K562 (cell line): ENCODE results near the gene PRRG4.

Experiments
- CTCF ChIP-seq, 3 experiments: IDR thresholded peaks in 2 of 3; conservative IDR thresholded peaks in 1 of 3; 2 replicates each; pipeline ENCODE4 v1.5.1; 2011 to 2012; ENCODE audit warnings: low read length in 3 of 3, mild to moderate bottlenecking in 3 of 3, control low read depth in 2 of 3, improper control_type of control experiment in 1 of 3, inconsistent platforms in 1 of 3, low read depth in 1 of 3, mixed read lengths in 1 of 3, moderate library complexity in 1 of 3; ENCODE audit not compliant: insufficient read depth in 2 of 3
- GATA2 ChIP-seq: sonication (generic); formaldehyde crosslinking; IDR thresholded peaks from 2 replicates; pipeline ENCODE4 v1.4.0; 2020; ENCODE audit warnings: mild to moderate bottlenecking, missing genetic modification reagents
- NFIC ChIP-seq: fragments of 450-650 bp; IDR thresholded peaks from 2 replicates; pipeline ENCODE4 v1.6.1; 2017; ENCODE audit warnings: mild to moderate bottlenecking, inconsistent platforms
- NFYB ChIP-seq: IDR thresholded peaks from 2 replicates; pipeline ENCODE4 v1.6.1; 2011; ENCODE audit warnings: mild to moderate bottlenecking, moderate library complexity; ENCODE audit not compliant: insufficient read length; ENCODE audit errors: extremely low read depth
- NR2C1 ChIP-seq, 2 experiments: fragments of 450-650 bp; IDR thresholded peaks; 2 replicates each; pipeline ENCODE4 v1.6.1; 2017; ENCODE audit warnings: mild to moderate bottlenecking in 2 of 2, antibody characterized with exemption in 1 of 2, inconsistent platforms in 1 of 2, missing compliant biosample characterization in 1 of 2, missing genetic modification characterization in 1 of 2
- SAP30 ChIP-seq: fragments of 200-600 bp; sonication (generic); IDR thresholded peaks from 2 replicates; pipeline ENCODE4 v1.6.1; 2012; ENCODE audit warnings: borderline replicate concordance, low read depth, mild to moderate bottlenecking, moderate library complexity, low read length, control low read depth, inconsistent platforms; ENCODE audit not compliant: insufficient read depth, poor library complexity, severe bottlenecking
- SETDB1 ChIP-seq: IDR thresholded peaks from one replicate; pipeline ENCODE4 v1.6.1; 2012; ENCODE audit warnings: low read length, control low read depth, inconsistent platforms
- SMAD3 ChIP-seq: fragments of 450-650 bp; formaldehyde crosslinking; conservative IDR thresholded peaks from 2 replicates; pipeline ENCODE4 v1.4.0; 2020; ENCODE audit warnings: mild to moderate bottlenecking
- TAF1 ChIP-seq: IDR thresholded peaks from 2 replicates; pipeline ENCODE4 v1.6.1; 2011; ENCODE audit warnings: mild to moderate bottlenecking, low read length, moderate library complexity; ENCODE audit not compliant: insufficient read depth, control insufficient read depth, severe bottlenecking; ENCODE audit errors: extremely low read depth
- TF ChIP-seq, protein P1 (sequence below), 2 experiments: IDR thresholded peaks in 1 of 2; conservative IDR thresholded peaks in 1 of 2; 2 replicates each; pipeline ENCODE4 v1.6.1; 2016; ENCODE audit warnings: low read depth in 2 of 2, mild to moderate bottlenecking in 1 of 2, missing compliant biosample characterization in 1 of 2, missing genetic modification characterization in 1 of 2, moderate library complexity in 1 of 2

- no peak for TF ChIP-seq NR2C1 (IDR thresholded peaks at IDR 0.05)
- no peak for TF ChIP-seq NR2C1 (tag; IDR thresholded peaks at IDR 0.05)
- no peak for TF ChIP-seq TAF1
- no peak for TF ChIP-seq SAP30
- no peak for TF ChIP-seq NFIC
- TF ChIP-seq CTCF (IDR thresholded peaks at IDR 0.05 in 2 of 3, conservative IDR thresholded peaks at IDR 0.05 in 1 of 3; ENCODE audit: insufficient read depth in 2 of 3, low read depth in 1 of 3, low read length in 3 of 3) = no peak
- TF ChIP-seq SMAD3 (CRISPR knock-in tag) = no peak
- no peak for TF ChIP-seq SETDB1
- TF ChIP-seq, protein P1, sequence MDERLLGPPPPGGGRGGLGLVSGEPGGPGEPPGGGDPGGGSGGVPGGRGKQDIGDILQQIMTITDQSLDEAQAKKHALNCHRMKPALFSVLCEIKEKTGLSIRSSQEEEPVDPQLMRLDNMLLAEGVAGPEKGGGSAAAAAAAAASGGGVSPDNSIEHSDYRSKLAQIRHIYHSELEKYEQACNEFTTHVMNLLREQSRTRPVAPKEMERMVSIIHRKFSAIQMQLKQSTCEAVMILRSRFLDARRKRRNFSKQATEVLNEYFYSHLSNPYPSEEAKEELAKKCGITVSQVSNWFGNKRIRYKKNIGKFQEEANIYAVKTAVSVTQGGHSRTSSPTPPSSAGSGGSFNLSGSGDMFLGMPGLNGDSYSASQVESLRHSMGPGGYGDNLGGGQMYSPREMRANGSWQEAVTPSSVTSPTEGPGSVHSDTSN (CRISPR knock-in tag; IDR thresholded peaks at IDR 0.05; ENCODE audit: low read depth) = no peak
- TF ChIP-seq, protein P1 (tag; conservative IDR thresholded peaks at IDR 0.05; ENCODE audit: low read depth) = no peak
- no peak for TF ChIP-seq GATA2 (CRISPR knock-in tag)
- no peak for TF ChIP-seq NFYB
These were observed 9.0 kb downstream of the PRRG4 start for GRCh38 chr11:32838505-32839274.
